ENCODE results near the gene SLC2A14.
"Not testable (repeated sequence)": the region's sequence is repeated elsewhere in the genome, so short reads cannot be mapped to it uniquely, and the experiment has no call there.

The SLC2A14 gene

GRCh38 chr12:7868391-7868790 is 4.3 kb downstream of the SLC2A14 start:
- DNase-seq = no peak

GRCh38 chr12:7864601-7865150 is 8.0 kb downstream of the SLC2A14 start:
- DNase-seq = no peak

DNA sequence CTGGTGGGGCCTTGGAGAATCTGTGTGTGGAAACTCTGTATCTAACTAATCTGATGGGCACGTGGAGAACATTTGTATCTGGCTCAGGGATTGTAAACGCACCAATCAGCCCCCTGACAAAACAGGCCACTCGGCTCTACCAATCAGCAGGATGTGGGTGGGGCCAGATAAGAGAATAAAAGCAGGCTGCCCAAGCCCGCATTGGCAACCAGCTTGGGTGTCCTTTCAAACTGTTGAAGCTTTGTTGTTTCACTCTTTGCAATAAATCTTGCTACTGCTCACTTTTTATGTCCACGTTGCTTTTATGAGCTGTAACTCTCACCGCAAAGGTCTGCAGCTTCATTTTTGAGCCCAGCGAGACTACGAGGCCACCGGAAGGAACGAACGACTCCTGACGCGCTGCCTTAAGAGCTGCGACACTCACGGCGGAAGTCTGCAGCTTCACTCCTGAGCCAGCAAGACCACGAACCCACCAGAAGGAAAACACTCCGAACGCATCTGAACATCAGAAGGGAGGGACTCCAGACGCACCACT is 9.8 kb downstream of the SLC2A14 start:
- not testable (repeated sequence) for DNase-seq

DNA sequence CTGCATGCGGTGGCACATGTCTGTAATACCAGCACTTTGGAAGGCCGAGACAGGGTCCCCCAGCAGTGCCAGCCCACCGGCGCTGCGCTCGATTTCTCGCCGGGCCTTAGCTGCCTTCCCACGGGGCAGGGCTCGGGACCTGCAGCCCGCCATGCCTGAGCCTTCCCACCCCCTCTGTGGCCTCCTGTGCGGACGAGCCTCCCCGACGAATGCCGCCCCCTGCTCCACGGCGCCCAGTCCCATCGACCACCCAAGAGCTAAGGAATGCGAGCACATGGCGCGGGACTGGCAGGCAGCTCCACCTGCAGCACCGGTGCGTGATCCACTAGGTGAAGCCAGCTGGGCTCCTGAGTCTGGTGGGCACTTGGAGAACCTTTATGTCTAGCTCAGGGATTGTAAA is 10.4 kb downstream of the SLC2A14 start:
- DNase-seq = not testable (repeated sequence)

GRCh38 chr12:7859552-7859951 is 13.2 kb downstream of the SLC2A14 start:
- no peak for DNase-seq

- DNase-seq = no peak
Measured at GRCh38 chr12:7857971-7858370, 14.7 kb downstream of the SLC2A14 start.

DNA sequence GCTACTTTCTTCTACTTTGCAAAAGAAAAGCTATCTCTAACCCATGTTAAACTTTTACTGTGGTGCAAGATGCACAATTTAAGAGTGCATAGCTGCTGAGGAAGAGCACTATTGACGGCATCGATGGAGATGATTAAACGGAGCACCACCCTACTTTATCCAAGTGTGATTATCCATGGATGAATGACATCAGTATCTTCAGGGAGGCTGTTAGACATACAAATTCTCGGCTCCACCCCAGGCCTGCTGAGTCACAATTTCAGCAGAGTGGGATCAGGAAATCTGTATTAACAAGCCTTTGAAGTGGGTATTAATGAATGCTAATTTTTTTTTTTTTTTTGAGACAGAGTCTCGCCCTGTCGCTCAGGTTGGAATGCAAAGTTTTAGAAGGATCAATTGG is 16.2 kb downstream of the SLC2A14 start:
- no peak for DNase-seq

GRCh38 chr12:7853557-7853956 is 19.2 kb downstream of the SLC2A14 start:
- no peak for DNase-seq

GRCh38 chr12:7851622-7852081 is 21.1 kb downstream of the SLC2A14 start:
- DNase-seq = not testable (repeated sequence)

DNA sequence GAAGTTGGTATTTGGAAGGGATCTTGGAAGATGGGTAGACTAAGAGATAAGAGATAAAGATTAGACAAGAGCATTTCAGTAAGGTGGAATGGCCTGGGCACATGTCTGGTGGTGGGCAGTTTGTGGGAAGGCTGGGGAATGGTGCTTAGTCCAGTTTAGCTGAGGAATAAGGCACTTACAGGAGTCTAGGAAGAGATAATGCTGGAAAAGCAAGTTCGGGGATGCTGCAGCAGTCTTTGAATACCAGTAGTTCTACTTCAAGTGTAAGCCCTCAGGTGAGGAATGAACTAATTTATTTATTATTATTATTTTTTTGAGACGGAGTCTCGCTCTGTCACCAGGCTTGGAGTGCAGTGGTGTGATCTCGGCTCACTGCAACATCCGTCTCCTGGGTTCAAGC is 22.6 kb downstream of the SLC2A14 start:
- DNase-seq = not testable (repeated sequence)

DNA sequence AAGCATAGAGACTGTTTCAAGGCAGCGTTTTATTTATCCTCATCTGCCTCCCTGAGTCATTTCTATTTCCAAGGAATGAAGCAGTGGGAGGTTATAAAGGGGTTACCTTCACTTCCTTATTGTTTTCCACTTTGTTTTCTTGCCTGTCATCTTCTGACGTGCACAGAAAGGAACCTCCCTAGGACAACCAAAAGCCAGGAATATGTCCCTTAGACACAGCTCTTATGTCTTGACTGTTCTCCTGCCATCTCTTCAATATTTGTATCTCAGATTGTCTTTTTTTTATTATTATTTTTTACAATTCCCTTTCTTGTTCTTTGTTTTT is 24.7 kb downstream of the SLC2A14 start:
- DNase-seq = not testable (repeated sequence)

DNA sequence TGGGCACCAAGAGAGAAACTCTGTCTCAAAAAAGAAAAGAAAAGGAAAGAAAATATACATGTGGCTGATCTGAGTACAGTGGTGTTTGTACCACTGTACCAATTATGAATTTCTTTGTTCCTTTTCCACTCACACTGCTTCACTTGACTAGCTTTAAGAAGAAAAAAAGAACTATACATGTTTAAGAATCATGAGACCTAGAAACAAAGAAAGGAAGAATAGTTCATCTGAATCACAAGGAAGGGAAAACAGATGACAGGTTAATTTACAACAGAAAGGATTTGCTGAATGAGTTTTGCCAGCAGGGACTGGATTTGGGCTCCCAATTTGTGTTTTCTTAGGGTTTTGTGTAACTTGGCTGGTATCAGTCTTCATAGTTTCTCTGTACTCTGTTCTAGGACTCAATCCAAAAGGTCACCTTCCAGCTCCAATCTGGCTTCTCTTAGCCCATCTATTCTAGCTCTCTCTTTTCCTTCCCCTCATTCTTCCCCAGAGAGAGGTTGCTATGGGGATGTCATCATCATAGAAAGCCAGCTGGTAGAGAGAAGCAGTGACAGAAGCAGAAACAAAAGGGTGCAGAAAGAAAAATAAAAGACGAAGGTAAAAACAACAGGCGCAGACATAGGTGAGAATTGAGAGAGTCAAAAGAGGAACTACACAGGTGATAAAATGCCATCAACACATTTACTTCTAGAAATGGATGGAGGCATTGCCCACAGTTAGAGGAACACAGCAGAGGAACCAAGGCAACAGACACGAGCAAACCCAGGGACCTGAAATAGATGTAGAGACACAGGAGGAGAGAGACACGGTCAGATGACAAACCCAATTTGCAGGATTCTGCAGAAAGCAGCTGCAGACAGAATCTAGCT is 25.3 kb downstream of the SLC2A14 start:
- not testable (repeated sequence) for DNase-seq

- DNase-seq = no peak
Measured at GRCh38 chr12:7844116-7844515, 28.6 kb downstream of the SLC2A14 start.

- not testable (repeated sequence) for DNase-seq
Measured at GRCh38 chr12:7843583-7843982, 29.1 kb downstream of the SLC2A14 start.

- DNase-seq = not testable (repeated sequence)
Measured at GRCh38 chr12:7843149-7843548, 29.6 kb downstream of the SLC2A14 start.

- not testable (repeated sequence) for DNase-seq
Measured at GRCh38 chr12:7842444-7842843, 30.3 kb downstream of the SLC2A14 start.

DNA sequence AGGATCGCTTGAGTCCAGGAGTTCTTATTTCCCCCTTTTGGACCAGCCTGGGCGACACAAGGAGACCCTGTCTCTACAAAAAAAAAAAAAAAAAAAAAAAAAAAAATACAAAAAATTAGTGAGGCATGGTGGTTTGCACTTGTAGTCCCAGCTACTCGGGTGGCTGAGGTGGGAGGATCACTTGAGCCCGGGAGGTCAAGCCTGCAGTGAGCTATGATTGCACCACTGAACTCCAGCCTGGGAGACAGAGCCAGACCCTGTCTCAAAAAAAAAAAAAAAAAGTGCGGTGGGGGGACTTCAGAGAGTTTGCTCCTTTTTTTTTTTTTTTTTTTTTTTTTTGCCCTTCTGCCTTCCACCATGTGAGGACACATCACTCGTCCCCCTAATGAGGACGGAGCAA is 32.9 kb downstream of the SLC2A14 start:
- not testable (repeated sequence) for DNase-seq

DNA sequence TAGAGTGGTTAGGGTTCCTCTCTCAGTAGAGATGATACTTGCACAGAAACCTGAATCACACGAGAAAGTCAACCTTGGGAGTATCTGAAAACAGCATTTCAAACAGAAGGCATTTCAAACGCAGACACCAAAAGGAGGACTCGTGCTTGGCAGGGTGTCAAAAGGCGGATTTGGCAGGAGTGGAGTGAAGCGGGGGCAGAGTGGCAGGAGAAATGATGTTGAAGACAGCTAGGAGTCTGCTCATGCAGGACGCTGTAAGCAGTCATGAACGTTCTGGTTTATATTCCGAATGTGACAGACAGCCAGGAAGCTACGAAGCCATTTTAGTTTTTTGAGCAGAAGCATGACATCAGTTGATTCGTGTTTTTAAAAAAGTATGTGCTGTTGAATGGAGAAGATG is 33.5 kb downstream of the SLC2A14 start:
- DNase-seq = not testable (repeated sequence)

- no peak for DNase-seq
Measured at GRCh38 chr12:7837366-7837765, 35.3 kb downstream of the SLC2A14 start.

DNA sequence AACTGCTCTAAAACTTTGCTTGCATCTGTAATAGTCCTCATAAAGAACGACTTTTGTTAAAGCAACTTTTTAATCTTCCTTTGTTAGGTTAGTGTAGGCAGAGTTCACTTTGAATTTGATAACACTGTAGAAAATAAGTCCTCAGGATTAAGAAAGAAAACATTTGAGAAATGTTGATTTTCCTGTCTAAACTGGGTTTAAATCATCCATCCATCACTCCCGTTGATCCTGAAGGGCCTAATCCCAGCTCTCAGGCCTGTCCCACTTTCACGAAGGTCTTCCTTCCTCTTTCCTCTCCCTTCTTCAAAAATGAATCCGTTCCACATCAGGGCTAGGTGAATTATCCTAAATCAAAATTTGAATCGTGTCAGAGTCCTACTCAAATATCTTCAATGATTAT is 36.9 kb downstream of the SLC2A14 start:
- no peak for DNase-seq

DNA sequence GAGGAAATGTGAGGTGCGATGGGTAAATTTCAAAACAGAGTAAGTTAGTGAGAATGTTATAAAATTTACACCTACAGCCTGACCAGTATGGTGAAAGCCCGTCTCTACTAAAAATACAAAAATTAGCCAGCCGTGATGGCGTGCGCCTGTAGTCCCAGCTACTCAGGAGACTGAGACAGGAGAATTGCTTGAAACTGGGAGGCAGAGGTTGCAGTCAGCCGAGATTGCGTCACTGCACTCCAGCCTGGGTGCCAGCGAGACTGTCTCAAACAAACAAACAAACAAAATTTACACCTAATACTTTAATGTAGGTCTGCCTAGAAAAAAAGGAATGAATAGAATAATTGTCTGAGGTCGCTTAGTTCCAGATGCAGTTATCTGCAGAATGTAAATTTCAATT is 37.6 kb downstream of the SLC2A14 start:
- no peak for DNase-seq

- no peak for DNase-seq
Measured at GRCh38 chr12:7834701-7835100, 38.0 kb downstream of the SLC2A14 start.

- DNase-seq = no peak
Measured at GRCh38 chr12:7833831-7834230, 38.9 kb downstream of the SLC2A14 start.

DNA sequence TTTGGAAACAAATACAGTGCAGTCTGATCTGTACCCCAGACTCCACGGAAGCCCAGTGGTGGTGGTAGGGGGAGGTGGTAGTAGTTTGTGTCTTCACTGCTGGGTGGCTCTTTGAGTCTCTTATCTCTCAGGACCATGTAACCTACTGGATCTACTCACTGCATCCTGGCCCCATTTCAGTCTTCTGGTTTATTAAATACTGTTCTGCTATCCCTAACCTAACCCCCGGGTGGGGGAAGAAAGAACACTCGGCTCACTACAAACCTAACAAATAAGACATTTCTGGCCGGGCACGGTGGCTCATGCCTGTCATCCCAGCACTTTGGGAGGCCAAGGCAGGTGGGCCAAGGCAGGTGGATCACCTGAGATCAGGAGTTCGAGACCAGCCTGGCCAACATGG is 39.5 kb downstream of the SLC2A14 start:
- DNase-seq = not testable (repeated sequence)

Data from NCI-H774 (cell line).